IPS-NIHi11 (cell line): Measurements from ENCODE around the gene PSAT1.

ENCODE experiments used
- DNase-seq: peaks from one replicate; pipeline ENCODE4 v3.0.0; 2012; ENCODE audit warnings: mixed read lengths, low spot score

Gene PSAT1

DNA sequence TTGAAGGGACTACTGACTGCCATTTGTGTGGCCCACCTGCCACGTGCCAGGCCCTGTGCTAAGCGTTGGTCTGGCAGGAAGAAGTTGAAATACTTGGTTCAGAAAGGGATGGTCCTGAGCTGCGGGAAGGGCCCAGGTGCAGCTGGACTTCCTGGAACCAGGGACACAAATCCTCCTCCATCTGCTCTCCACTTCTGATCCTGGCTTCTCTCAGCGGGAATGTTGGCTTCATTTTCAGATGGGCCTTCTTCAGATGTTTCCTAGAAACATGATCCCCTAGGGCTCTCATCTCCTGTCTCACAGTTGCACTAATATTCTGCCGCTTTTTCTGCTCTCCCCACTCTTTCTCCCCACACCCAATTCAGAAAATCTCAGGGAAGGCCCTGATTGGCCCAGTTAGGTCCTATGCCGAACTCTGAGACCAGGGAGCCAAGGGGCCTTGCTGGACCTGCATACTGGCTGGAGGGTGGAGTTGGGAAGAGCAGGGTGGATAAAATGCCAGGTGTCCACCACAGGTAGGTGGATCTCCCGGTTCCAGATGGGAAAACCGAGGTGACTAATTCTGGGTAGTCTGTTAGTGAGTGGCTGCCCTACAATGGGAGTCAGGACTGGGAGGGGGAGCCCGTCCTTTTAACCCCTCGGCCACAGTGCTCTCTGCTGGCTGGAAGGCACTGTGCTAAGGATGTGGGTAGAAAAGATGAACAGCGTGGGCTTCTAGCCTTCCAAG, 19.4 kb downstream of the PSAT1 start:
- peak; percentile 35 for DNase-seq

DNA sequence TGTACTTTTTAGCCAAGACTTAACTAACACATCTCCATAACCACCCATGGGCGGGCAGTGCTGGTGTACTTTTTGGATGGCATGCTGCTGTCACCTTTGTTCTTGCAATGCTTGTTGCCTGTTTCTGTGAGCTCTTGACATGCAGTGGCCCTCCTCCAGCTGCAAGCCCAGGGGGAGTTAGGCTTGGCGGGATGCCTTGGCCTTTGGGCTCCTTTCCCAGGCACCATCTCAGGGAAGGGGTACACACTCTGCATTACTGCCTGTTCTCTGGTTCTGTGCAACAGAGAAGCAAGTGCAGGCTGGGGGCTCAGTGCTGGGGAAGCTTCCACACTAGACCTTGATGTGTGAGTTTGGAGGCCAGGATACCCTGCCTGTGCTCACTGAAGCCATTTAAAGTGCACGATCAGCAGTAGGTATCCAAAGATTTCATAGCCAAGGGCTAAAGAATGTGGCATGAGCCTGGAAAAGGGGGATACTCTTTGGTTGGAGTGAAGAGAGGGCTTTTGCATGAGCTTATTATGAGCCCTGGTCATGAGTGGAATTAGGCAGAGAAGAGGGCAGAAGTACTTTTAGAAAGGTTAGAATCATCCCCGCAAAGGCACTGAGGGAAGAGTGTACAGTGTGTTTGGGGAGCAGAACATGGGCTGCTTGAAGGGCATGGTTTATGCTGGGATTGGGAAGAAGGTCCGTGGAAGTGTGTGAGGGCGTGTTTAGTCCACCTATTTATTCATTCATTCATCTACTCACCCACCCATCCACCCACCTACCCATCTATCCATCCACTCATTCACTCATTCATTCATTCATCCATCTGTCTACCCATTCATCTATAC, 22.5 kb downstream of the PSAT1 start:
- no peak for DNase-seq

DNA sequence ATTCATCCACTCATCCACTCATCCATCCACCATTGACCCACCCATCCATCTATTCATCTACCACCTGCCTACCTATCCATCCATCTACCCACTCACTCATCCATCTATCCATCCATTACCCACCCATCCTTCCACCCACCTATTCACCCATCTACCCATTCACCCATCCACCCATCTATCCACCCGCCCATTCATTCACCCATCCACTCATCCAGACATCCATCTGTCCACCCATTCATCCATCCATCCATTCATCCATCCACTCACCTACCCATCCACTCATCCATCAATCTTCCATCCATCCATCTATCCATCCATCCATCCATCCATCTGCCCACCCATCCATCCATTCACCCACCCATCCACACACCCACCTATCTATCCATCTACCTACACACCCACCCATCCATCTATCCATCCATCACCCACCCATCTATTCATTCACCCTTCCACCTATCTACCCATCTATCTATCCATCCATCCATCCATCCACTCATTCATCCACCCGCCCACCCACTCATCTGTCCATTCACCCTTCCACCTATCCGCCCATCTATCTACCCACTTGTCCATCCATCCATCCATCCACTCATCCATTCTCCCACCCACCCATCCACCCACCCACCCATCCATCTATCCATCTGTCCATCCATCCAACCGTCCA, 23.2 kb downstream of the PSAT1 start:
- DNase-seq, result no peak

DNA sequence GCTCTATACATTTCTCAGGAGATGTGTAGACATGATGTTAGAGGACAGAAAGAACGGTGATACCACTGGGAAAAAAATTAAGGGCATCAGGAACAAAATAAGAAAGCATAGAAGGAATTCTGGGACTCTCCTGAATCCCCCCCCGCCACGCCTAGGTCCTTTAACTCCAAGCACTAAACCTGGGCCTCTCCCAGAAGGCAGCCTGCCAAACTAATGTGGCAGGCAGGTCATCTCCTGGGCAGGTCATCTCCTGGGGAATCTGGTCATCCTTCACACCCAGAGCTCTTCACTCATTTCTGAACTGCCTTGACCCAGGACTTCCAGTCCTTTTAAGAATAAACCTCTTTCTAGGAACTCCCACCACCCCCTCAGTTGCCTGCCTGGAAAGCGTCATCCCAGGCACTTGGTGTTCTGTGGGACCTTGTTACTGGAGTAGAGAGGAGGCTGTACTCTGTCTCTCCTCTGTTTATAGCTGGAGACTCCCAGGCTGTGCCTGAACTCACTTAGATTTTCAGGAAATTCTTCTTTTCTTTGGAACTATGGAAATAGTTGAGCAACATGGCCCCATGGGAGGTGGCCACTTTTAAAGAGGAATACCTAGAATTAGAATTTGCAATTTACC, 24.1 kb downstream of the PSAT1 start:
- no peak for DNase-seq

DNA sequence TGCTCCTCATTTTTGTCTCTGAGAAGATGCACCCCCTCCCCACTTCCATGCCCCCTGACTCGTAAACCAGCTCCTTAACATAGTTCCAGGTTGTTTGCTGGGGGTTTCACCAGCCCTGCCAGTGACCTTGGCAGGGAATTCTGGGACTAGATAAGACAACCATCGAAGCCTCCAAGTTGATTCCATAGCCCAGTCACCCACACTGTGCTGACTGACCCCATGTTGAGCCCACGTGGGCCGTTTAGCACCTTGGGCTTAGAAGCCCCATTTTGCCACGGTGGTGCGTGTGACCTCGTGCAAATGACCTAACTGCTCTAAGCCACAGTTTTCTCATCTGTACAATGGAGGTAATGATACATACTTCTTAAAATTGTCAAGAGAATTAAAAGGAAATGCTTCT, 24.6 kb downstream of the PSAT1 start:
- no peak for DNase-seq

DNA sequence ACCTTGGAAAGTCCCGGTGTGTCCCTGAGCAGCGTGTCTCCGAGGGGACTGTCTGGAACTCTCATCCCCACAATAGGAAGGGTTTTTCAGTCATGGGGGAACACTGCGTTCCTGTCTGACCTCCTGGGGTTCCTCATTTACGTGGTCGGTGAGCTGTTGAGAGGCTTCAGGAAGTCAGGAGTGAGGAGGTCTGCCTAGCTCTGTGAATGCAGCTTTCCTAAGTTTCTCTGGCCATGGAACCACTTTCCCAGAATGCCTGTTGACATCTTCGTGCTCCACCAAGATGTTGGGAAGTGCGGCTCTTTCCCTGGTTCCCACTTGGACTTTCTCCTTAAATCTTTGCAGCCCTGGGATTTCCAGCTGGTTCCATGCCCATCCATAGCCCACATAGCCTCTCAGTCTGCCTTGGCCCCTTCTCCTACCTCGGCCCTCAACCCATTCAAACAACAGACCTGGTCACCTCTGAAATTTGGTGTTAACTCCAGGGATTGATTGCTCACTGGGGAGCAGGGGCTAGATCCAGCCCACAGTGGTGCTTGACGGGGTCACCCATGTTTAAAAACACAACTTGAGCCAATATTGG, 27.2 kb downstream of the PSAT1 start:
- no peak for DNase-seq

DNA sequence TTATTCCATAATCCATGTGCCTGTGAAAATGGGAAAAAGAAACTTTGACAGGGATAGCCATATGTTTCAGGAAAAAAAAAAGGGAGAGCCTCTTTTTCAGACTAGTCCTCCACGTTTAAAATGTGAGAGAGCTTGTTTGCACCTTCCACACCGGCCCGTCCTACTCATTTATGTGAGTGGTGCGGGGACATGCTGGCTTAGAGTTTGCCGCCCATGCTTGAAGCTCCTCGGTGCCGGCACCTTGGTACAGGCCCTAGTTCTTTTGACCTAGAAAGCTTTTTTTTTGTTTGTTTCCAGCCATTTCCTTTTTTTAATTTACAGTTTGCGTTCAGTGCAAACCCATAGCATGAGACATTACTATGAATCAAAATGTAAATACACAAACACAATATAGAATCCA, 27.8 kb downstream of the PSAT1 start:
- no peak for DNase-seq

DNA sequence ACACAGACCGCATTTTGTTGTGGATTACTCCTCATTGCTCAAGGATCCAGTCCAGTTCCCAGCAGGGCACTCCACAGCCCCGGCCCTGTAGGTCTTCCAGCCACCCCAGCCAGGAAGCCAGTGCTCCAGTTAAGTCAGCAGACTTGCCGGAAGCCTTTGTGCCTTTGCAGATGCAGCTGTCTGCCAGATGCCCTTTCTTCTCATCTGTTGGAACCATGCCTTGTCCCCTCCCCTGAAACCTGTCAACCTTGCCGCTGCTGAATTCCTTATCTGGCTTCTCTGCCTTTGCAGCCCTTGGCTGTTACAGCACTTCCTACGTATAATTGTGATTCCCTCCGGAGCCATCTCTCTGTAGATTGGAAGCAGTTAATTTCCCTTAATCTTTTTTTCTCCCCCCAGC, 28.4 kb downstream of the PSAT1 start:
- DNase-seq, result no peak

DNA sequence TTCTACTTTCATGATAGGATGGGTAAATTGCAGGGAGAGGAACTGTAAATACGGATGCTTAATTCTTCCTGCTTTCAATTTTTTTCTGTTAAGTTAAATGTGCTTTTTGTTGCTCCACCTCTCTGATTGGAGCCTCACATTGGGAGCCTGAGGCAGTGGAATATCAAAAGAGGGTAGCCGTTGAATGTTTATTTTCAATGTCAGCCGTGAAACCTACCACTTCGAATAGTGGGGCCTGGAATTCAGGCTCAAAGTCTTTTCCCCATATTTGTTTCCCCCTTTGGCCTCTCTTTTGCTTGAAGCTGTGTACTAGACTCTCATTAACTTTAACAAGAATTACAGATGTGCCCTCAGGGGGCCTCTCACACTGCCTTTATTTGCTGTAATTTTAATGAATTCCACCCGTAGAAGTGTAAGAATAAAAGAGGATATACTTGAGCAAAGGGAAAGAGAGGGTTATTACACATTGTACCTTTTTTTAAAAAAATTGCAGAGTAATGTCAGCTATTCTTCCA, 29.0 kb downstream of the PSAT1 start:
- no peak for DNase-seq

DNA sequence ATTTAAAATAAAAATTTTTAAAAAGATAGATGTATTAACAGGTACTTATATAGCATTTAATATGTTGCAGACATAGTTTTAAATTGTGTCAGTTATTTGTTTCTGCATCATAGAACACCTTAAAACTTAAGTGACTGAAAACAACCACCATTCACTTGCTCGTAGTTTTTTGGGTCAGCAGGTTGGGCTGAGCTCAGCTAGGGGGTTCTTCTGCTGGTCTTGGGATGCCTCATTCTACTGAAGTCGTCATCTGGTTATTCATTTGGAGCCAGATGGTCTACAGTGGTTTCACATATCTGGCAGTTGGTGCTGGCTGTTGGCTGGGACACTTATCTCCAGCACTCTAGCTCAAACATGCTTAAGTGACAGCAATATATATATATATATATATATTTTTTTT, 29.6 kb downstream of the PSAT1 start:
- DNase-seq, result no peak

DNA sequence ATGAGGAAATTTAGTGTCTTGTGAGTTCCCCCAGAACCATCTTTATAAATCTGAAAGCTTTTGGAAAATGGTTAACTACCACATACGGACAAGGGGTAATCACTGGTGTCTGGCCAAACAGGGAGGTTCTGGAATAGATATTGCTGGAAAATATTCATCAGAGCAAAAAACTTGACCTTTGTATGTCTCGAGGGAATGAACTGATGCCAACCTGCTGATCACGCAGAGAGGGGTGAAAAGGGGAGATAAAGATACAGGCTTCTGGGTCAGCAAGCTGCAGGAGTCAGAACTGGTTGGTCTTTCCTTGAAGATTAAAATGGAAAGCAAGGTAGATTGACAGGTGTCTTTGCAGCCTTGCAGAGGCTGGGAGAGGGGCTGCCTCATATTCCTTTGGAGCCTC, 35.5 kb downstream of the PSAT1 start:
- no peak for DNase-seq

DNA sequence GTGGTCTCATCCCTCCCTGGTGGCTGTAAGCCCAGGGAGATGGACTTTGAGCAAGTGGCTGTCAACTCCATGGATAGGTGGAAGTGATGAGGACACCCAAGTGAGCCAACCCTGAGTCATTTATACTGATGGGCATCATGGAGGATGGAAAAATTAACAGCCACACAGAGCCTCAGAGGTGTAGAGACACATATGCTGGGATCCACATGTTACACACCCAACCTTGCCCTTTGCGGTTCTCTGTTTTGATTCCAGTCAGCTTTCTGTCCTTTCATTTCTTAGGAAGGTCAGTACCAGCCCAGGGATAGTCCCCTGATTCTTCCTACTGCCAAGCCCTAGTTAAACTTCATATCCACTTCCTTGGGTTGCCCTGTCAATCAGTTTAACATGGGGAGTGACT, 51.9 kb downstream of the PSAT1 start:
- no peak for DNase-seq

DNA sequence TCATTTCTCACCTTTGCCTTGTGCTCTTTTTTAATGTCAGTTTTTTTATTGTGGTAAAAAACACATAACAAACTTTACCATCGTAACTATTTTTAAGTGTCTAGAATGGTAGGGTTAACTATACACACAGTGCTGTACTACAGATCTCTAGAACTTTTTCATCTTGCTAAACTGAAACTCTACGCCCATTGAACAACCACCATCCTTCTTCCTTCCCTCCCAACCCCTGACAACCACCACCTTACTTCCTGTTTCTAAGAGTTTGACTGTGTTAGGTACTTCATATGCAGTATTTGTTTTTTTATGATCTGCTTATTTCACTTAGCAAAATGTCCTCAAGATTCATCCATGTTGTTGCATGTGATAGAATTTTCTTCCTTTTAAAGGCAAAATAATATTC, 54.9 kb downstream of the PSAT1 start:
- no peak for DNase-seq

DNA sequence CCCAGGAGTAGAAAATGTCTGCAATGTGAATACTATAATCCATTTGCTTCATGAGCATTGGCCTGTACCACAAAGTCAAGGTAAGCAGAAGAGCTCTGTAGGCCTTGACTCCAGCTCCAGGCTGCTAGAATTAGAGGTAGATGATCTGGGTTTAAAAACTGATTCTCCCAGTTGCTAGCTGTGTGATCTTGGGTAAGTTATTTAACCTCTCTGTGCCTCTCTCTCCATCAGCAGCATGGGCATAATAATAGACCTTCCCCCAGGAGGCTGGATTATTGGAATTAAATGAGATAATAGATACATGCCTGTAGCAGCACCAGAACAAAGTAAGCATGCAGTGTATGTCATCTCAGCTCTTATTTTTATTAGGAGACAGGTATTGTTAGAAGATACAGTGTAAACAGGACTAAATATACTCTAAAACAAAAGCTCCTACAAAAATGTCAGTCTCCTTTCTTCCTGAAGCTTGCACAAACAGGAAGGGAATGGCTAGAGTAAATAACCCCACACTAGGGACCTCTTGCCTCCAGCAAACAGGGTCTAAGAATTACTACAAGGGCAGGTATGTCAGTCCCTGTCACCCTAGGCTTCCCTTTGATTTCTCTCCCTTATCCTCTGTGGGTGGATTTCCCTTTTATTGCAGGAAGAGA, 57.5 kb downstream of the PSAT1 start:
- DNase-seq, result no peak

DNA sequence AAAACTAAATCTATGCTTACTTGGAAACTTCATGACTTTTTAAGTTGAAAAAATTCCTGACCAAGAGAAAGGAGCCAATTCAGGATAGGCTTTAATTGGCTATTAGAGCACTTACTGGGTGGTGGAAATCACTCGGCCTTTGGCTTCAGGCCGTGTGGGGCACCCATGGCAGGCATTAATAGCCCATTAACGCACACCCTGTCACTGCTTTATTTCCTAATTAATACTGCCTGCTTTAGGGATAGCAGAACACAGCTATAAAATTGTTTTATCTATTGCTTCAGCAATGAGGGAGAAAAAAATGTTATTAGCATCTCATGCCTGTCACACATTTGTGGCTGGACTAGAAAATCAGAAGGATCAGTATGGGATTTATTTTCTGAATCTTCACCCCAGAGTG, 58.1 kb downstream of the PSAT1 start:
- DNase-seq, result no peak

DNA sequence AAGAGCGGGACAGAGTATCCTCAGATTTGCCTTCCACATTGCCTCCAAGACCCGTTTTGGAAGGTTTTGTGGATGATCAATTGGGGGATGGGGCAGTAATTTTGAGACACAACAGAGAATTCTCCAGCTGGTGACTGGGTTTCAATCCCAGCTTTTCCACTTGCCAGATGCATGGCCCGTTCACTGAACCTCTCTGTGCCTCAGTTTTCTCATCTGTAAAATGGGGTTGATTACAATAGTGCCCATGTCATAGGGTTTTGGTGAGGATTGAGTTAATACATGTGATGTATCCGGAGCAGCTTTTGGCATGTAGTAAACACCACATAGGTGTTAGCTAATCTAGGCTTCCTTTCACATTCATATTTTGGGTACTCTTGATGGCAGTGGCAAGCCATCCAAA, 59.7 kb downstream of the PSAT1 start:
- no peak for DNase-seq

DNA sequence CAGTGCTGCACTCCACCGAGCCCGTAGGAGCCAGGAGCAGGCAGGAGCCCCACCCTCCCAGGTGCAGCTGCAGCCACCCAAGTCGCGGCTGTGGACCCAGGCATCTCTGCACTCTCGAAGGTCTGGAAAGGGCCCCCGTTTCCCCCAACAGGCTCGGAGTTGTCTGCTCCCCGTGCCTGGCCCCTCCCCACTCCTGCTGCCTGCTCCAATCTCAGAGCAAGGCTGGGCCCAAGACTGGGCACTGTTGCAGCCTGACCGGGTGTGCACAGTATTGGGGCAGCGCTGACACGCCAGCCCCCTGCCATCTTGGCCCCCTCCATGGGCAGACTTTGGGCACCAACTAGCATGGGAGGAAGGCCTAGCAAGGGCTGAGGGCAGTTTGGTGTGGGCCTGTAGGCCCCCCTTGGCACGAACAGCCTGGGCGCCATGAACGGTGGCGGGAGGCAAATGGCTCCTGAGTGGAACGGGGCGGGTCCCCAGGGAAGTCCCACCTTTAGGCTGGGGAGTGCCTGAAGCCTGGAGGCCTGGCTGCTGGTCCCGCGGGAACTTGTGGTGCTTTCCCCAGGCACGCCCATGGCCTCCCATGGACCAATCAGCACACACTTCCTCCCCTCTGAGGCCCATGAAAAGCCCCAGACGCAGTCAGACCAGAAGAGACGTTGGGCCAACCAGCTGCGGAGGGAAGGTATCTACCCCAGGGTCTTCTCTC, 60.4 kb downstream of the PSAT1 start:
- DNase-seq, result no peak

DNA sequence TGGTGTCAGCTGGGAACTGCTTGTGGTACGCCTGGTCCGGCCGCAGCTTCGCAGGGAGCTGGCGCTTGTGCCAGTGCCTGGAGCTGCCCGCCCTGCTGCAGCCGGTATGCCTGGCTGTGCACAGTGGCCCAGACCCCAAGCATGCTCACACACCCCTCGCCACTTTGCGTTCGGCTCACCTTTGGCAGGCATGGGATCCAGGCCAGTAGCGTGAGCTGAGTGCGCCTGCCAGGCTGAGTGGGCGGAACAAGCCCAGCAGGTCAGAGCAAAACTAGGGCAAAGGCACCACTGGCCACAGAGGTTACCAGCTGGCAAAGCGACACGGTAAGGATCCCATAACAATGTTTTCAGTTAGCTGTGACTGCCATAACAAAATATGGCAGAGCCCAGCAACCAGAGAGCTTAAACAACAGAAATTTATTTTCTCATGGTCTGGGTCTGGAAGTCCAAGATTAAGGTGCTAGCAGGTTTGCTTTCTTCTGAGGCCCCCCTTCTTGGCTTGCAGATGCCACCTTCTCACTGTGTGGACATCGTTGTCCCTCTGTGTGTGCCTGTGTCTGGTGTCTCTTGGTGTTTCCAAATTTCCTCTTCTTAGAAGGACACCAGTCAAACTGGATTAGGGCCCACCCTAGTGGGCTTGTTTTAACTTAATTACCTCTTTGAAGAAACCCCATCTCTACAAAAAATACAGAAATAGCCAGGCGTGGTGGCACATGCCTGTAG, 61.6 kb downstream of the PSAT1 start:
- no peak for DNase-seq

DNA sequence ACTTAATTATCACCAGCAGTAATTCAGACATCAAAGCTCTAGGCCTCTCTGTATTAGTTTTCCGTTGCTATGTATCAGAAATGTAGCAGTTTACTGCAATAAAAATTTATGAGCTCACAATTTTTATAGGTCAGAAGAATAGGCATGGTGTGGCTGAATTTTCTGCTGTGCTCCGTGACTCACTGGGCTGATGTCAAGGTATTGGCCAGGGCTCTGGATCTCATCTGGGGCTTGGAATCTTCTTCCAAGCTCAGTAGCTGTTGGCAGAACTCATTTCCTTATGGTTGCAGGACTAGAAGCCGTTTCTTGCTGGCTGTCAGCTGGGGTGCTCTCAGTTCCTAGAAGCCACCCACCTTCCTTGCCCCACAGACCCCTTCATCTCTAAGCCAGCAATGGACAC, 66.3 kb downstream of the PSAT1 start:
- no peak for DNase-seq
